ENCODE measurements around the gene NKAIN1.

GRCh38 chr1:31248276-31248675, 8.6 kb upstream of the NKAIN1 start:
- TF ChIP-seq CTBP1 (IDR thresholded peaks at IDR 0.05; ENCODE audit: borderline replicate concordance), result no peak
- TF ChIP-seq NFRKB (IDR thresholded peaks at IDR 0.05), result no peak
- TF ChIP-seq FOXK2 (IDR thresholded peaks at IDR 0.05), result no peak
- no peak for TF ChIP-seq ARNT (IDR thresholded peaks at IDR 0.05)
- no peak for TF ChIP-seq ZNF384 (IDR thresholded peaks at IDR 0.05)
- TF ChIP-seq ELF4 (IDR thresholded peaks at IDR 0.05), result no peak
- no peak for TF ChIP-seq BHLHE40 (IDR thresholded peaks at IDR 0.05; ENCODE audit: borderline replicate concordance)
- no peak for TF ChIP-seq FOXA1 (IDR thresholded peaks at IDR 0.05)
- no peak for TF ChIP-seq SP1 (IDR thresholded peaks at IDR 0.05)
- no peak for TF ChIP-seq TARDBP (IDR thresholded peaks at IDR 0.05)

All from HEK293T (cell line).